B cell (primary cell): ENCODE measurements around the gene FADS2. TPM values are rescaled to one million over a fixed set of nuclear protein-coding genes. Genes with fewer than 3 reads are reported as not detected.

Experiments
- ATAC-seq: fragments of 200-7000 bp; cut with Tn5 transposase; one replicate; pipeline ENCODE4 v1.10.0; 2021; ENCODE audit warnings: low read depth, mild to moderate bottlenecking, moderate number of reproducible peaks, moderate library complexity
- CTCF ChIA-PET: fragments of 350-600 bp; sonication (Branson Sonifier 250); formaldehyde crosslinking; loops from one replicate; lab custom pipeline; 2021; ENCODE audit warnings: antibody characterized with exemption, inconsistent platforms; lab: Charles Lee
- POLR2A ChIA-PET: fragments of 350-600 bp; sonication (Branson Sonifier 250); formaldehyde crosslinking; loops from one replicate; lab custom pipeline; 2021; ENCODE audit warnings: antibody characterized with exemption; lab: Charles Lee
- DNase-seq: peaks from one replicate; pipeline ENCODE4 v3.0.0; 2013
- H2AFZ ChIP-seq: 2 replicates; pipeline ENCODE4 v1.6.1; 2012; ENCODE audit warnings: mild to moderate bottlenecking, low read depth, low read length; ENCODE audit not compliant: insufficient read depth, poor library complexity, severe bottlenecking
- H3K27ac ChIP-seq, 2 donors: 1 replicate in 1 of 2; 2 replicates in 1 of 2; pipeline ENCODE4 v1.5.1; 2012 to 2013; ENCODE audit warnings: low read length in 2 of 2, mild to moderate bottlenecking in 2 of 2, moderate library complexity in 1 of 2
- H3K27me3 ChIP-seq, 4 experiments: fragments of 200-600 bp in 1 of 4; sonication (generic) in 1 of 4; replicated peaks in 1 of 4; 1 replicate in 2 of 4; 2 replicates in 2 of 4; pipeline versions ENCODE4 v1.6.1 to v1.7.0; 2013 to 2016; ENCODE audit warnings: low read length in 3 of 4, mild to moderate bottlenecking in 2 of 4, mixed read lengths in 1 of 4, moderate library complexity in 1 of 4; ENCODE audit not compliant: insufficient read depth in 4 of 4, control insufficient read depth in 3 of 4; ENCODE audit errors: control extremely low read depth in 1 of 4
- H3K36me3 ChIP-seq, 2 experiments: replicated peaks in 1 of 2; 1 replicate in 1 of 2; 2 replicates in 1 of 2; pipeline versions ENCODE4 v1.6.1 to v1.7.1; 2013; ENCODE audit warnings: low read length in 1 of 2; ENCODE audit not compliant: insufficient read depth in 2 of 2, control insufficient read depth in 1 of 2; ENCODE audit errors: control extremely low read depth in 1 of 2, extremely low read depth in 1 of 2
- H3K4me1 ChIP-seq, 2 donors: fragments of 200-600 bp in 1 of 2; sonication (generic) in 1 of 2; 1 replicate in 1 of 2; 2 replicates in 1 of 2; pipeline versions ENCODE4 v1.5.1 to v1.6.1; 2013 to 2017; ENCODE audit warnings: low read length in 2 of 2; ENCODE audit not compliant: control insufficient read depth in 2 of 2, insufficient read depth in 2 of 2
- H3K4me2 ChIP-seq: replicated peaks from 2 replicates; pipeline ENCODE3; 2012; ENCODE audit warnings: mild to moderate bottlenecking, low read depth, low read length; ENCODE audit not compliant: poor library complexity, severe bottlenecking
- H3K4me3 ChIP-seq, 5 experiments: fragments of 200-600 bp in 1 of 5; sonication (generic) in 1 of 5; 1 replicate in 3 of 5; 2 replicates in 2 of 5; pipeline versions ENCODE4 v1.5.1 to v1.7.0; 2011 to 2016; ENCODE audit warnings: low read length in 4 of 5, mild to moderate bottlenecking in 4 of 5, low read depth in 2 of 5, control low read depth in 1 of 5, moderate library complexity in 1 of 5; ENCODE audit not compliant: insufficient read depth in 1 of 5; ENCODE audit errors: control extremely low read depth in 1 of 5, extremely low read depth in 1 of 5
- H3K79me2 ChIP-seq: fragments of 200-600 bp; sonication (generic); one replicate; pipeline ENCODE4 v1.6.0; 2016; ENCODE audit warnings: low read length; ENCODE audit not compliant: control insufficient read depth, insufficient read depth
- H3K9ac ChIP-seq: fragments of 200-600 bp; sonication (generic); 2 replicates; pipeline ENCODE4 v1.6.1; 2017; ENCODE audit warnings: mild to moderate bottlenecking, low read length, moderate library complexity
- H3K9me3 ChIP-seq, 3 donors: one replicate each; pipeline versions ENCODE4 v1.6.1 to v1.7.1; 2013; ENCODE audit warnings: low read length in 2 of 3; ENCODE audit not compliant: control insufficient read depth in 2 of 3, insufficient read depth in 1 of 3; ENCODE audit errors: control extremely low read depth in 1 of 3
- H4K20me1 ChIP-seq: 2 replicates; pipeline ENCODE4 v1.6.0; 2012; ENCODE audit warnings: mild to moderate bottlenecking, low read length; ENCODE audit not compliant: insufficient read depth, control insufficient read depth, poor library complexity, severe bottlenecking
- H3K27ac Mint-ChIP-seq: one replicate; pipeline ENCODE4 v1.8.0; 2021; ENCODE audit warnings: mixed read lengths
- H3K27me3 Mint-ChIP-seq: one replicate; pipeline ENCODE4 v1.8.0; 2021; ENCODE audit warnings: mixed read lengths
- H3K4me1 Mint-ChIP-seq: one replicate; pipeline ENCODE4 v1.8.0; 2021; ENCODE audit warnings: mixed read lengths
- H3K4me3 Mint-ChIP-seq: one replicate; pipeline ENCODE4 v1.8.0; 2021; ENCODE audit warnings: mixed read lengths
- H3K9me3 Mint-ChIP-seq: one replicate; pipeline ENCODE4 v1.8.0; 2022; ENCODE audit warnings: mixed read lengths; ENCODE audit not compliant: insufficient read depth
- CTCF ChIP-seq: fragments of 200-600 bp; IDR thresholded peaks from one replicate; pipeline ENCODE4 v1.8.0; 2022; ENCODE audit warnings: antibody characterized with exemption, mild to moderate bottlenecking
- EZH2 ChIP-seq: IDR thresholded peaks from 2 replicates; pipeline ENCODE4 v1.6.1; 2012; ENCODE audit warnings: borderline replicate concordance, low read depth, mild to moderate bottlenecking, moderate library complexity, low read length; ENCODE audit not compliant: insufficient read depth, poor library complexity, severe bottlenecking
- WGBS: methylation state at CpG from one replicate; pipeline ENCODE4 v1.1.5; 2013; ENCODE audit warnings: missing lambda C conversion rate; ENCODE audit not compliant: insufficient coverage; 5-methylcytosine and 5-hydroxymethylcytosine counted together
- intact Hi-C: fragments of 100-400 bp; cut with micrococcal nuclease; formaldehyde crosslinking; loops from one replicate; pipeline ENCODE4 v1.10.0; 2022
- polyA plus RNA-seq: library from polyadenylated mRNA; depleted of rRNA; stranded (reverse); fragments of >200 nt; gene quantifications from 2 replicates; pipeline ENCODE4 v1.2.3, GENCODE V29; 2012
- total RNA-seq, 2 donors: library from RNA; stranded (reverse); fragments of 120-200 nt in 1 of 2; gene quantifications; 1 replicate in 1 of 2; 2 replicates in 1 of 2; pipeline versions ENCODE4 v1.2.3 to v1.2.4, GENCODE V29; 2013 to 2022

FADS2 gene
- total and polyA plus RNA-seq, 2 donors (not counting 1 experiment from before 2014, with no cell fraction given): 1.5 to 5.9 TPM

- peaks cover 9 to 12% of the 10 kb centered on the region in 2 donors for H3K4me1 ChIP-seq
- CTCF ChIA-PET: interaction anchor here (0.6 to 17.9 kb wide), 9 partner anchors 12 to 442 kb away, joined by 3 to 307 read pairs (median 37); partner anchors contain the start of gene BEST1
- intact Hi-C loops: no loop called here
- no peak overlapping the region for H3K4me2 ChIP-seq
- no peaks in the 10 kb centered on the region for H3K79me2 ChIP-seq
- no peak for DNase-seq
- 88% methylated on average over 4 of the region's 4 CpGs for WGBS
- H3K9me3 Mint-ChIP-seq: no peaks in the 10 kb centered on the region
- H3K4me1 Mint-ChIP-seq: peaks cover 7% of the 10 kb centered on the region
- H3K9ac ChIP-seq: no peak overlapping the region
- no peaks in the 10 kb centered on the region for H3K9me3 ChIP-seq
- no peak overlapping the region for H2AFZ ChIP-seq
- no peak for TF ChIP-seq CTCF
- no peak for TF ChIP-seq EZH2
- H3K27ac ChIP-seq: no peak overlapping the region
- POLR2A ChIA-PET: no interaction called here
- H3K27me3 Mint-ChIP-seq: no peaks in the 10 kb centered on the region
- no peak overlapping the region for H3K27ac Mint-ChIP-seq
- no peaks in the 10 kb centered on the region for H3K36me3 ChIP-seq
- H3K27me3 ChIP-seq: peaks cover 0 to 4% (median 0%) of the 10 kb centered on the region in 4 experiments
- H4K20me1 ChIP-seq: no peaks in the 10 kb centered on the region
- ATAC-seq: no peak
- H3K4me3 Mint-ChIP-seq: no peak overlapping the region
- no peak overlapping the region for H3K4me3 ChIP-seq
Observed at GRCh38 chr11:61869429-61869707, 41.3 kb downstream of the FADS2 start.

- no peak overlapping the region for H3K27ac ChIP-seq
- intact Hi-C loops: no loop called here
Observed at GRCh38 chr11:61869708-61870451, 41.8 kb downstream of the FADS2 start.

More at GRCh38 chr11:61869708-61870451, 41.8 kb downstream of the FADS2 start:
- ATAC-seq (no peak), DNase-seq (no peak)
- no peak for TF ChIP-seq EZH2
- H3K4me1 Mint-ChIP-seq: peaks cover 7% of the 10 kb centered on the region
- H3K9me3 ChIP-seq: no peaks in the 10 kb centered on the region
- ChIA-PET POLR2A (no interaction called here), CTCF (interaction anchor here (0.6 to 17.9 kb wide), 21 partner anchors 11 to 441 kb away, joined by 3 to 307 read pairs (median 6); partner anchors contain the start of gene BEST1)
- H3K9me3 Mint-ChIP-seq: no peaks in the 10 kb centered on the region
- H3K4me2 ChIP-seq: no peak overlapping the region
- no peak overlapping the region for H2AFZ ChIP-seq
- H3K4me3 ChIP-seq: no peak overlapping the region
- no peaks in the 10 kb centered on the region for H3K27me3 Mint-ChIP-seq
- H3K4me3 Mint-ChIP-seq: no peak overlapping the region
- 87% methylated on average over 21 of the region's 21 CpGs for WGBS
- no peak overlapping the region for H3K27ac Mint-ChIP-seq
- no peak overlapping the region for H3K9ac ChIP-seq
- H3K4me1 ChIP-seq: peaks cover 9 to 12% of the 10 kb centered on the region in 2 donors
- peaks cover 0 to 4% (median 0%) of the 10 kb centered on the region in 4 experiments for H3K27me3 ChIP-seq
- H4K20me1 ChIP-seq: no peaks in the 10 kb centered on the region
- H3K79me2 ChIP-seq: no peaks in the 10 kb centered on the region
- no peaks in the 10 kb centered on the region for H3K36me3 ChIP-seq
